VCaP (cell line): ENCODE results near the gene ARHGAP45.

Experiments
- H3K27ac ChIP-seq: fragments of 450-650 bp; 2 replicates; pipeline ENCODE4 v1.5.1; 2017
- CTCF ChIP-seq: fragments of 450-650 bp; conservative IDR thresholded peaks from 2 replicates; pipeline ENCODE4 v1.5.1; 2017; ENCODE audit warnings: mild to moderate bottlenecking, moderate library complexity

Gene ARHGAP45

GRCh38 chr19:1041272-1041834 lies 25.6 kb upstream of the ARHGAP45 start:
- no peak for TF ChIP-seq CTCF
- peak overlapping the region; percentile 72 for H3K27ac ChIP-seq

GRCh38 chr19:1041835-1042685 lies 24.9 kb upstream of the ARHGAP45 start:
- peak overlapping the region; percentile 72 for H3K27ac ChIP-seq
- TF ChIP-seq CTCF = no peak

GRCh38 chr19:1042689-1043511 lies 24.1 kb upstream of the ARHGAP45 start:
- peak overlapping the region; percentile 72 for H3K27ac ChIP-seq
- TF ChIP-seq CTCF = no peak; the same call in 1 of the 2 replicates

- no peak overlapping the region for H3K27ac ChIP-seq
- no peak for TF ChIP-seq CTCF
Measured at GRCh38 chr19:1045247-1045603, 21.7 kb upstream of the ARHGAP45 start.

GRCh38 chr19:1046117-1046626 lies 20.8 kb upstream of the ARHGAP45 start:
- no peak overlapping the region for H3K27ac ChIP-seq
- TF ChIP-seq CTCF = no peak

GRCh38 chr19:1046836-1047695 lies 19.9 kb upstream of the ARHGAP45 start:
- H3K27ac ChIP-seq = no peak overlapping the region
- TF ChIP-seq CTCF = no peak
